Bone marrow (tissue), 2 donors: ENCODE results near the gene RERE.
"Not testable (repeated sequence)": the region's sequence is repeated elsewhere in the genome, so short reads cannot be mapped to it uniquely, and the experiment has no call there.

Experiments used
- DNase-seq, 2 donors: peaks; one replicate each; lab custom pipeline; 2025; lab: John Stamatoyannopoulos, UW

Gene RERE

DNA sequence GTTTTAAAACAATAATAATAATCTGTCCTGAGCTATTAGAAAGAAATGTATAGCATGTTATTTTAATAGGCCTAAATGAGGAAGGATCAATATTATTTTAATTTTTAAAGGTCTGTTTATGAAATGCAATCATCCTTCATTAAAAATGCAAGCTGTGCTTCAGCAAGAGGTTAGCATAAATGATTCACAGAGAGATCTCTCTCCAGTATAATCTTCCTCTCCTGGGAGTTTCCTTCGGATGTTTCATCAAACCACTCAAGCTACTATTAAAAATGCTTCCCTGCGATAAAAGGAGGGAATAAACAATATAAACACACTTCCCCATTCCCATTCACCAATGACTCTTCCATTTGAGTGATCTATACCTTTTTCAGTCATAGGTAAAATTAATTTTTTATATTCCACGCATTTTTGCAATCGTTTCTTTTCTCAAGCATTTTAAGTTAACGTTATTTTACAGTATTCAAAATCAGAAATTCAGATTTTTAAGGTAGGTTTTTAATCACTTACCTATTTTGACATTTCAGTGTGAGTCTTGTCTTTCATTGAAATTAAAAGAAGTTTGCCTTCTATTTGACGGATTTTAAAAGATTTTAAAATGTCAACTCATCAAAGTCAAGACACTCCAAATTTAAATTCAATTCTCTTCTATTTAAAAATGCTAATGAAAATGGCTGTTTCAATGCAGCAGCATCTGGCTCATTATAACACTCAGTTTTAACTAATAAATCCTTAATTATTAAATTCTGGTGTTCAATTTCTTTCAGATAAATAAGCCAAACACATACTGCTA, 64.3 kb downstream of the RERE start:
- DNase-seq: no peak

DNA sequence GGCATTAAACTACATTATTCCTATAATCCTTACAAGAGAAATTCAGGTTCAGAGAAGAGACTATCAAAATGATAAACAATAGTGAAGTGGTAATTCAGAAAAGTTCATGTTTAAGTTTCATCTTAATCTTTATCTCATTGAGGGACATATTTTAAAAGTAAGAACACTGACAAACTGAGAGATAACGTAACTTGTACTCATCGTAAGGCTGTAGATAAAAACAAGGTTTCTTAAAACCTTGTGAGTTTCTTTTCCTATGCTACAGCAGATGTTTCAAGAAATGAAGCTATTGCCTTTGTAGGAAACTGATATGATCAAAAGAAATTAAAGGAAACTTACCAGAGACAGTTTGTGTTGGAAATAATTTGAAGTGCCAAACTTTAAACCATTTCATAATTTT, 65.0 kb downstream of the RERE start:
- no peak for DNase-seq

- DNase-seq: no peak
These were observed 65.5 kb downstream of the RERE start for GRCh38 chr1:8751984-8752383.

DNA sequence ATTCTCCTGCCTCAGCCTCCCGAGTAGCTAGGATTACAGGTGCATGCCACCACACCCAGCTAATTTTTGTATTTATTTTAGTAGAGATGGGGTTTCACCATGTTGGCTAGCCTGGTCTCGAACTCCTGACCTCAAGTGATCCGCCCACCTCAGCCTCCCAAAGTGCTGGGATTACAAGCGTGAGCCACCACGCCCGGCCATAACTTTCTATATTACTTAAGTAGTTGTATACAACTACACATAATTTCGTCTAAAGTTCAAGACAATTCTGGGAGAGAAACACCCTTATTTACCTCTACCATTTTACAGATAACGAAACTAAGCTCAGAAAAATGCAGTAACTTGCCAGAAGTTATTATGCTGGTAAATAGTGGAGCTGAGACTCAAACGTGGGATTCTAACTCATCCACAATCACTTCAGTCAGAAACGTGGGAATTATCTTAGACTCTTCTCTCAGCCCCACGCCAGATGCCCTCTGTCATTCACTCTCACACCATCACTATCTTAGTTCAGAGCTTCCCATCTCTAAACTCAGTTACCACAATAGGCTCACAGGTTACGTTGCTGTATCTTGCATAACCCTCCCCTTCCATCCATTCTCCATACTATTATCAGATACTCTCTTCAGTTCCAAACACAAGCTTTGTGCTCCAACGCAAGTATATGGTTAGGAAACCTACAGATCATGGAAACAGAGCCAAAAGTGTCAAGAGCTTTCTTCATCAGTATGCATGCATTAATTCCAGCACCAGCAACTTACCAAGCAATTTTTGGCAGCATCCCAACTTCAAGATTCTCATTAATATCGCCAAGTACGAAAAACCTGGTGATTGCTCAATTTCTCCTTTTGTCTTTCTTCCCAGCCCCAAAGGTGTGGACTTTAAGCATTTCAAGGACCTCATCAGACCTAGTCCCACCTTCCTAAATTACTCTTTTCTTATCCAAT, 69.3 kb downstream of the RERE start:
- no peak for DNase-seq

- no peak for DNase-seq
These were observed 70.9 kb downstream of the RERE start for GRCh38 chr1:8746554-8746953.

DNA sequence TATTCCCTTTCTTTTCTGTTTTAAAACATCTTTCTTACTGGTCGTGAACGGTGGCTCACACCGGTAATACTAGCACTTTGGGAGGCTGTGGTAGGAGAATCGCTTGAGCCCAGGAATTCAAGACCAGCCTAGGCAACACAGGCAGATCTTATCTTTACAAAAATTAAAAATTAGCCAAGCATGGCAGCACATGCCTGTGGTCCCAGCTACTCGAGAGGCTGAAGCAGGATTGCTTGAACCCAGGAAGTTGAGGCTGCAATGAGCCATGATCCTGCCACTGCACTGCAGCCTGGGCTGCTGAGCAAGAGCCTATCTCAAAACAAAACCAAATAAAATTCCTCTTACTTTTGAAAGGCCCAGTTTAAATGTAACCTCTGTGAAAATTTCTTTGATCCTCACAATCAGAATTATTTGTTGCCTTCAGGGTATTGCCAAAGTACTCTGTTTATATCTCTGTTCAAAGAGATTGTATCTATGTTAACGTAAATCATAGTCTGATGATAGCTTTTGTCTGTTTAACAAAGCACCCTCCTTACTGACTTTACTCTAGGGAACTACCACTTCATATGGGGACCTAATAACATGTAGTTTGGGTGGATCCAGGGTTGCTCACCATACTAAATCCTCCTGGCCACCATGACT, 71.6 kb downstream of the RERE start:
- DNase-seq: no peak

- DNase-seq: no peak
These were observed 72.1 kb downstream of the RERE start for GRCh38 chr1:8745346-8745745.

DNA sequence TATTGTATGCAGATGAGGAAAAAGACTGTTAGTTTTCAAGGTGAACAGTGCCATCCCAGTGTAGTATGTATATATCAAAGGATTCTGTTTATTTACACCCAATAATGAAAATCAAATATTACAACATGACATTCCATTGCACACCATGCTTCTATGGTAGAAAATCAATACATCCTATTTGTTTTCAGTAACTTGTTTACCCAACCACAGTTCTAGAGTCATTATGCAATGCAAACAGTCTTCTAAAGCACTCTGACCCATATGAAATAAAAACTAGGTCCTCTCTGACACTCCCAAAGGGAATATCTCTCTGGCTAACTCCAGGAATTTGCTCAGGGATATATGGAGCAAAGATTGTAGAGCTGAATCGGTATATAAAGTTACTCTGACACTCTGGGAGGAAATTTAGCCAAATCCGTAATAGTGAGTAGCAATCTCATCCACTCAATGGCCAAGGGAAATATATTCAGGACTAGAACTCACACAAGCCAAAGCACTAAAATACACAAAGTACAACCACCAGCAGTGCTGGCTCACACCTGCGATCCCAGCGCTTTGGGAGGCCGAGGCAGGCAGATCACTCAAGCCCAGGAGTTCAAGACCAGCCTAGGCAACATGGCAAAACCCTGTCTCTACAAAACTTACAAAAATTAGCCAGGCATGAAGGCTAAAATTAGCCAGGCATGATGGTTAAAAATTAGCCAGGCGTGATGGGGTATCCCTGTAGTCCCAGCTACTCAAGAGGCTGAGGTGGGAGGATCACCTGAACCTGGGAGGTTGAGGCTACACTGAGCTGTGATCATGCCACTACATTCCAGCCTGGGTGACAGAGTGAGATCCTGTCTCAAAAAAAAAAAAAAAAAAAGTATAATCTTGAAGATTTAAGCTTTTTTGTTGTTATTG, 75.2 kb downstream of the RERE start:
- DNase-seq: no peak

DNA sequence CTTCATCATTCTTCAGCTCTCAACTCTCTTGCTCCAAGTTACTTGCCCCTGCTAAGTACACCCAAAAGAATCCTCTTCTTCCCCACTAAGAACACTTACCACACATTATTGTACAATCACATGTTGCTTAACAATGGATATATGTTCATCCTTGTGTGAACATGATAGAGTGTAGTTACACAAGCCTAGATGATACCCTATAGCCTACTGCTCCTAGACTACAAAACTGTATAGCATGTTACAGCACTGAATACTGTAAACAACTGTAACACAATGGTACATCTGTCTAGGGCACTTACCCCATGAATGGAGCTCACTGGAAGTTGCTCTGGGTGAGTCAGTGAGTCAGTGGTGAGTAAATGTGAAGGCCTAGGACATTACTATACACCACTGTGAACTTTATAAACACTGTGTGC, 77.4 kb downstream of the RERE start:
- DNase-seq: no peak

GRCh38 chr1:8739377-8739776, 78.1 kb downstream of the RERE start:
- no peak for DNase-seq

- DNase-seq: no peak
These were observed 80.5 kb downstream of the RERE start for GRCh38 chr1:8736927-8737326.

GRCh38 chr1:8733484-8733883, 84.0 kb downstream of the RERE start:
- no peak for DNase-seq

DNA sequence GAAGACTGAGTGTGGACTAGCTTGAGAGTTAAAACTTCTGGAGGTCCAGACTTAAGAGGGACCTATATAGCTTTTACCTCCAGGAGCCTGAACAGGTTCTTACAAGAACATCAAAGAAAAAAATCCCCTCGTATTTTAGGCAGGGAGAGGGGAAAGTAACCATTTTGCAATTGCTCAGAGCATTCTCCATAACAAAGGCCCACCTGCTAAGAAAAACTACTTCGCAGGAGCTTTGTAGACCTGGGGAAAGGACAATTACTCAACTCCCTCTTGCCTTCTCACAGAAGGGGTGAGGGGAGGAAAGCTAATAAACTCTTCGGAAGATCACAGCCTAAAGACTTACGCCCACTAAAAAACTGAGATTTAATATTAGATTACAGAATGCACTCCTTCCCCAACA, 86.3 kb downstream of the RERE start:
- DNase-seq: no peak

DNA sequence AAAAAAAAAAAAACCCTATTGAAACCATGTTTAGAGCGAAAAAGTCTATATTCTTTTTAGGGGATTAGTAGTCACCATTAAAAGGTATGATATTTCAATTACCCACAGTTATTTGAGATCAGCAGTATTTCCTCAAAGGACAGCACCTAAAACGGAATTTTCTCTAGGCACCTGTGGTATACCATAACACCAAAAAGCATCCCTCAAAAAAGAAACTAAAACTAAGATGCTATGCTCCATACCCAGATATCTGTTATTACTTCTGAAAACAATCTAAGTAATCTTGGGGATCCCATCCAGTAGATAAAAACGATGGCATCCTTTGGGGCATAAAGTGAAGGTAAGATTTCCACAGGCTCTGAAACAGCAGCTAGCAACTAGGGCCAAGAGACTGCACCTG, 89.0 kb downstream of the RERE start:
- no peak for DNase-seq

GRCh38 chr1:8727809-8728213, 89.6 kb downstream of the RERE start:
- DNase-seq: no peak

GRCh38 chr1:8727316-8727715, 90.1 kb downstream of the RERE start:
- not testable (repeated sequence) for DNase-seq

GRCh38 chr1:8726801-8727186, 90.6 kb downstream of the RERE start:
- not testable (repeated sequence) for DNase-seq

- no peak for DNase-seq
These were observed 94.4 kb downstream of the RERE start for GRCh38 chr1:8723010-8723409.

DNA sequence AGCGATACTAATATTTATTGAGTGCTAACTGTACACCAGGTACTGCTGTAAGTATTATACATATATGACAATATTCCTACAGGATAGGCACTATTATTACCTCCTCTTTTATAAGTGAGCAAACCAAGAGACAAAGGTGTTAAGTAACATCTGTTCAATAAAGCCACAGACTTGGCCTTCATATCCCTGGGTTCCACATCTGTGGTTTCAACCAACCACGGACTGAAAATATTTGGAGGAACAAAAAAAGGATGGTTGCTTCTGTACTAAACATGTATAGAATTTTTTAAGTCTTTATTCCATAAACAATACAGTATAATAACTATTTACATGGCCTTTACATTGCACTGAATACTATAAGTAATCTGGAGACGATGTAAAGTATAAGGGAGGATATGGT, 95.1 kb downstream of the RERE start:
- DNase-seq: no peak

DNA sequence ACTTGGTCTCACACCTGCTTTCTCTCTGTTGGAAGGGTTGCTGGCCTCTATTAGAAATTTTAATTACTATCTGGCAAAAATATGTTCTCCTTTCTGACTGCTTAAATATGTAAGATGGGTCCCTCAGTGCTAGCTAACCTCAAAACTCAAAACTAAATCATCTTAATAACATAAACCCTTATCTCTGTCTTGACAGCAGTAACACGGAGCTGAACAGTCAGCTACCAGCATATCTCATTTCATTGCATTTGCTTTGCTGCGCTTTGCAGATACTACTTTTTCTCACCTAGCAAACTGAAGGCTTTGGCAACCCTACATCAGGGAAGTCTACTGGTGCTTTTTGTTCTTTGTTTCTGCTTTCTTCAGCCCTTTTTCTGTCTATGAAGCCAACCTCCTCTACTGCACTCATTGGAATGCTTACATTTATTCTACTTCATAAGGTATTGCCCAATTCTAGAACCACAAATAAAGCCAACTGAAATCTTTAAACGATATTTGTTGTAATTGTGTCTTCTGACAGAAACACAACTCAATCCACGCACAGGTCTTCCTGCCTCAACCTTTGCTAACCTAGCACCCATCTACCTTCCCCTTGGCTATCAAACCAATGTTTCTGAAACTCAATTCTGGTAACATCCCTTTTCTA, 95.6 kb downstream of the RERE start:
- no peak for DNase-seq

GRCh38 chr1:8720347-8720746, 97.1 kb downstream of the RERE start:
- no peak for DNase-seq
